Breast epithelium (tissue), 3 donors: ENCODE data around the gene MAN1A1.

Experiments used
- POLR2AphosphoS5 ChIP-seq, 3 donors: sonication (generic); formaldehyde crosslinking; IDR thresholded peaks; one replicate each; pipeline ENCODE4 v1.6.1; 2017; ENCODE audit warnings: antibody characterized with exemption in 3 of 3
- TF ChIP-seq, protein P1 (sequence below), 3 donors: fragments of 450-650 bp; IDR thresholded peaks; one replicate each; pipeline ENCODE4 v1.5.1; 2016 to 2017; ENCODE audit warnings: antibody characterized with exemption in 3 of 3, mild to moderate bottlenecking in 3 of 3, moderate library complexity in 3 of 3

DNA sequence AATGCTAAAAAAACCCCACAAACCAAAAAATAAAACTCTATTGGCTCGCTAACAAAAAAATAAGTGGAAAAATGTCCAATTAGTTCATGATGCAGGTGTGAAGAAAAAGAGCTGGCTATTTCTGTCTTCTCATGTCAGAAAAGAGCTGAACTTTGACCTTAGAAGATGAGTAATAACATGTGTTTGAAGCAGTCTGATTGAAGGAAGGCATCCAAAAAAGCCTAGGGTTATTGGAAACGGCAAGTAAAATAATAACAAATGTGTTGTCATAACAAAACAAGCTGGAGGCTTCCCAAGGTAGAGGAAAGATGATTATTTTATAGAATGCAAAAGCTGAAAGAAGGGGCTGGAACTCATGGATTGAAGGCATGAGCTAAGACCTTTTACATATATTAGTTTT, 176.7 kb downstream of the MAN1A1 start:
- TF ChIP-seq, protein P1, sequence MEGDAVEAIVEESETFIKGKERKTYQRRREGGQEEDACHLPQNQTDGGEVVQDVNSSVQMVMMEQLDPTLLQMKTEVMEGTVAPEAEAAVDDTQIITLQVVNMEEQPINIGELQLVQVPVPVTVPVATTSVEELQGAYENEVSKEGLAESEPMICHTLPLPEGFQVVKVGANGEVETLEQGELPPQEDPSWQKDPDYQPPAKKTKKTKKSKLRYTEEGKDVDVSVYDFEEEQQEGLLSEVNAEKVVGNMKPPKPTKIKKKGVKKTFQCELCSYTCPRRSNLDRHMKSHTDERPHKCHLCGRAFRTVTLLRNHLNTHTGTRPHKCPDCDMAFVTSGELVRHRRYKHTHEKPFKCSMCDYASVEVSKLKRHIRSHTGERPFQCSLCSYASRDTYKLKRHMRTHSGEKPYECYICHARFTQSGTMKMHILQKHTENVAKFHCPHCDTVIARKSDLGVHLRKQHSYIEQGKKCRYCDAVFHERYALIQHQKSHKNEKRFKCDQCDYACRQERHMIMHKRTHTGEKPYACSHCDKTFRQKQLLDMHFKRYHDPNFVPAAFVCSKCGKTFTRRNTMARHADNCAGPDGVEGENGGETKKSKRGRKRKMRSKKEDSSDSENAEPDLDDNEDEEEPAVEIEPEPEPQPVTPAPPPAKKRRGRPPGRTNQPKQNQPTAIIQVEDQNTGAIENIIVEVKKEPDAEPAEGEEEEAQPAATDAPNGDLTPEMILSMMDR (IDR thresholded peaks at IDR 0.05) = no peak
- TF ChIP-seq POLR2AphosphoS5 (IDR thresholded peaks at IDR 0.05) = no peak
